DMS114 treated with DMSO at 0.1 percent for 48 hours (cell line): ENCODE data around the gene ZSCAN10.
"Not testable (repeated sequence)": the region's sequence is repeated elsewhere in the genome, so short reads cannot be mapped to it uniquely, and the experiment has no call there.

Experiments used
- DNase-seq: peaks from one replicate; lab custom pipeline; 2025; ENCODE audit not compliant: unreplicated experiment; lab: John Stamatoyannopoulos, UW

Gene ZSCAN10

DNA sequence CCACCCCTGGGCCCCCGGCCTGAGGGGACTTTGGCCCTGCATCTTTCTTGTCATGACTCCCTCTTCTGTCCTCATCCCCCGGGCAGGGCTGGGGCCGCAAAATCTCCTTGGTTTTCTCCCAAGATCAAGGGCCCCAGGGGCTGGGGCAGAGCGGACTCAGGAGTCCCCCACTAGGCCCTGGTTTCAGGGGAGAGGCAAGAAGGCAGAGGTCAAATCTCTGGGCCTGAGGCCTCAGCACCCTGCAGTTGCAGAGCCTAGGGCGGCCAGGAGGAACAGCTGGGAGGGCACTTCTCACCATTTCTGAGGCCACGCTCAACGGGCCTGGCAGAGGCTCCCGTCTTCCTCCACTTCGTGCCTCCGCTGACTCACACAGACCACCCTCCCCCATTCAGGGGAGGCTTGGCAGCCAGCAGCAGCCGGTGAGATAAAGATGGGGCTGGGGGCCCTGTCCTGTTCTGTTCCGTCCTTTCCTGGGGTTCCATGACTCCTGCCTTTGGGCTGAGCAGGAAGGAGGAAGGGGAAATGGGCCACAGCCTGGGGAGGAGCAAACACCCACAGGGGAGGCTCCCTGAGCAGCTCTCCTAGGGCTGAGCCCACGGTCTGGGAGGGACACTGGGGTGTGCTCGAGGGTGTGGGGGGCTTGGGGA lies 12.4 kb downstream of the ZSCAN10 start:
- DNase-seq = no peak

GRCh38 chr16:3085868-3086595 lies 13.1 kb downstream of the ZSCAN10 start:
- no peak for DNase-seq

- DNase-seq = no peak
These were observed 14.0 kb downstream of the ZSCAN10 start for GRCh38 chr16:3084969-3085670.

GRCh38 chr16:3084491-3084890 lies 14.6 kb downstream of the ZSCAN10 start:
- no peak for DNase-seq

GRCh38 chr16:3083408-3083807 lies 15.7 kb downstream of the ZSCAN10 start:
- DNase-seq = not testable (repeated sequence)

DNA sequence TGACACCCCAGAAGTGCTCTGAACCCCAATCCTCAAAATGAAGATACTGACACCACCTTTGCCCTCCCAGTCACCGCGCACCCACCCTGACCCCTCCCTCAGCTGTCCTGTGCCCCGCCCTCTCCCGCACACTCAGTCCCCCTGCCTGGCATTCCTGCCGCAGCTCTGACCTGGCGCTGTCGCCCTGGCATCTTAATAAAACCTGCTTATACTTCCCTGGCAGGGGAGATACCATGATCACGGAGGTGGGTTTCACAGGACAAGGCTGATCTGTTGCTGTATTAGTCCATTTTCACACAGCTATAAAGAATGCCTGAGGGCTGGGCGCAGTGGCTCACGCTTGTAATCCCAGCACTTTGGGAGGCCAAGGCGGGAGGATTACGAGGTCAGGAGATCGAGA lies 17.1 kb downstream of the ZSCAN10 start:
- DNase-seq = not testable (repeated sequence)

- DNase-seq = no peak
These were observed 19.1 kb downstream of the ZSCAN10 start for GRCh38 chr16:3080024-3080423.

DNA sequence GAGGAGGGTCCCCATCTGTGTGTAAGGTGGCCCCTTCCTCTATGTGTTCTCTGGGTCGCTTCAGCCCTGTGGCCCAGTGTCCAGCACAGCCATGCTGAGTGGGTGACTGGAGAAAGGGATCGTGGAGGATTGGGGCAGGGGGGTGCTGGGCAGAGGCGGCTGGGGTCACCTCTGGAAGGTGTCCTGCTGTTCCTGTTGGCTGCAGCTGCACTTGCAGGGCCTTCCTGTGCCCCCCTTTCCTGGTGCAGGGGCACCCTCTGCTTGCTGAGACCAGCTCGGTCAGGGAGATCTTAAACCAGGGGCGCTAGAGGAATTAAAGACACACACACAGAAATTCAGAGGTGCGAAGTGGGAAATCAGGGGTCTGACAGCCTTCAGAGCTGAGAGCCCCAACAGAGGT lies 22.5 kb downstream of the ZSCAN10 start:
- DNase-seq = no peak

DNA sequence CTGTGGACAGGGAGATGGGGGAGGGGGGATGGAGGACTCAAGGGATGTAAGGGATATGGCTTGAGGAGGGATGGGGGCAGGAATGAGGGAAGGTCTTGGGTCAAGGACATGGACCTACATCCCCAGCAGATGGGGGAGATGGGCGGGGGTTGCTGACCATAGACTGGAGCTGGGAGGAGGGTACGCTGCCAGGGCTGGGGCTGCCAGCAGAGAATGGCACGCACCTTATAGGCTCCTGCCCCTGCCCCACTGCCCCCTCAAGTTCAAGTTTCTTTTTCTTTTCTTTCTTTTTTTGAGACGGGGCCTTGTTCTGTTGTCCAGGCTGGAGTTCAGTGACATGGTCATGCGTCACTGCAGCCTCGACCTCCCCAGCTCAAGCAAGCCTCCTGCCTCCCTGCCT lies 23.1 kb downstream of the ZSCAN10 start:
- DNase-seq = not testable (repeated sequence)

DNA sequence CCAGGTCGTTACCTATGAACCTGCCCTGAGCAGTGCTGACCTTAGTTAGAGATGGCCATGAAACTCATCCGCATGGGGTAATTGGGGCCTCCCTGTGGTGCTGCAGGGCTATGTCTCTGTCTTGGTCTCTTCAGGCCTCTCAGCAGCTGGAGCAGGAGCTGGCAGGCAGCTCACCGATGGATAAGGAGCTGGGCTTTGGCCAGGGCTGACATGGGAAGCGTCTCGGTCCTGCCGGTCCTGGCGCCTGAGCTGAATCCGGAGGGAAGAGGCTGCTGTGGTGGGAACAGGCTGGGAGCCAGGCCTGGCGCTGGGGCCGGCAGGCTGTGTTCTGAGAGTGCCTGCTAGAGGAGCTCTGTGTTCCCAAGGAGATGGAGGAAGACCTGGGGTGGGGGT lies 23.6 kb downstream of the ZSCAN10 start:
- DNase-seq = no peak

GRCh38 chr16:3074860-3075522 lies 24.1 kb downstream of the ZSCAN10 start:
- no peak for DNase-seq

DNA sequence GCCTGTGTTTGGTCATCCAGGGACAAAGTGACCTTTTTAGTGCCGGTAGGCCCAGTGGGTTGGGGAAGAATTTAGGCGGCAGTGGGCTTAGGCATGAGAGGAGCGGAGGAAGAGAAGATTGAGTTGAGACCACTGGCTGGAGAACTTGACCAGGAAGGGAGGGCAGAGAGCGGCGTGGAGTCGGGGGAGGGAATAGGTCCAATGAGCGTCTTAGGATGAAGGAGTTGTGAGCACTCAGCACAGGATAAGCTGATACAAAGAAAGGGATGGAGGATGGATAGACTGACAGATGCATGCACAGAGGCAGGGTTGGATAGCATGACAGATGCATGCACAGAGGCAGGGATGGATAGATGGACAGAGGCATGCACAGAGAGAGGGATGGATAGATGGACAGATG lies 25.6 kb downstream of the ZSCAN10 start:
- no peak for DNase-seq

DNA sequence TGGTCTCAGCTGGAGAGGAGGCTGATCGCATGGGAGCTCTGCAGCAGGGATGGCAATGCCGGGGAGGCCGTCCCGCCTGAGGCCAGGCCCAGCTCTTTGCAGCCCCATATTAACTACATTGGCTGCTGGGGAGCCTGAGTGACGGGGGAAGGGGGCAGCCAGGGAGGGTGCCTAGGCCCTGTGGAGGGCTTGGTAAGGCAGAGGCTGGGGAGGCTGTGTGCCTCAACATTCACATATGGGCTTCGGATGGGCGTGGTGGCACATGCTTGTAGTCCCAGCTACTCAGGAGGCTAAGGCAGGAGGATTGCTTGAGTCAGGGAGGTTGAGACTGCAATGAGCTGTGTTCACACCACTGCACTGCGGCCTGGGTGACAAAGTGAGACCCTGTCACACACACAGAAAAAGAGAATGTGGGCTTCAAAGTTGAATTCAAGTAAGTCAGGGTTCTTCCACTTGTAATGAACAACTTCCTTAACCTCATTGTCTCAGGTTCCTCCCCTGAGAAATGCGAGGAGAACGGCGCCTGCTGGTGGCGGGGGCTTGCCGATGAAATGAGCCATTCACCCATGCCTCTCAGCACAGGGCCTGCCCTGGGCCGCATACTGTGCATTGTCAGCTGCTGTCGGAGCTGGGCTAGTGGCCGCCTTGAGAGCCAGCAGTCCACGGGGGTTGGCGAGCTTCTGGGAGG lies 26.4 kb downstream of the ZSCAN10 start:
- not testable (repeated sequence) for DNase-seq

GRCh38 chr16:3072148-3072547 lies 26.9 kb downstream of the ZSCAN10 start:
- DNase-seq = not testable (repeated sequence)

DNA sequence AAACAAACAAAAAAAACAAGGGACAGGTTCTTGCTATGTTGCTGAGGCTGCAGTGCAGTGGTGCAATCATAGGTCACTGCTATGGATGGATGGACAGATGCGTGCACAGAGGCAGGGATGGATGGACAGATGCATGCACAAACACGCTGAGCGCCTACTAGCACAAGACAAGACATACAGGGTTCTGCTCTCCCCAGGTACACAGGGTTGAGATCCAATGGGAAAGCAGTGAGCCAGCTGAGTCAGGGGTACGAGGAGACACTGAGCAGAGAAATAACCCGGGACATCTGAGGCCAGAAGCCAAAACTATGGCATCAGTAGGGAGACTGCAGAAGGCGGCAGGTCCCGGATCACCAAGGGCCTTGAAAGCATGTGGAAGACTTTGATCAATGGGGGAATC lies 27.4 kb downstream of the ZSCAN10 start:
- no peak for DNase-seq

GRCh38 chr16:3070608-3071111 lies 28.4 kb downstream of the ZSCAN10 start:
- DNase-seq = no peak

DNA sequence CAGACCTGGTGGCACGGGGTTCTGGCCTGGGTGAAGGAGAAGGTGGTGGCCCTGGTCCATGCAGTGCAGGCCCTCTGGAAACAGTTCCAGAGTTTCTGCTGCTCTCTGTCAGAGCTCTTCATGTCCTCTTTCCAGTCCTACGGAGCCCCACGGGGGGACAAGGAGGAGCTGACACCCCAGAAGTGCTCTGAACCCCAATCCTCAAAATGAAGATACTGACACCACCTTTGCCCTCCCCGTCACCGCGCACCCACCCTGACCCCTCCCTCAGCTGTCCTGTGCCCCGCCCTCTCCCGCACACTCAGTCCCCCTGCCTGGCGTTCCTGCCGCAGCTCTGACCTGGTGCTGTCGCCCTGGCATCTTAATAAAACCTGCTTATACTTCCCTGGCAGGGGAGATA lies 29.9 kb downstream of the ZSCAN10 start:
- DNase-seq = not testable (repeated sequence)

GRCh38 chr16:3068487-3068886 lies 30.6 kb downstream of the ZSCAN10 start:
- no peak for DNase-seq

- no peak for DNase-seq
These were observed 32.7 kb downstream of the ZSCAN10 start for GRCh38 chr16:3066440-3066748.

GRCh38 chr16:3065742-3066439 lies 33.2 kb downstream of the ZSCAN10 start:
- no peak for DNase-seq
